GM12878 (cell line): ENCODE data around the gene ADAM23. TPM values are rescaled to one million over a fixed set of nuclear protein-coding genes. Genes with fewer than 3 reads are reported as not detected.

Experiments used
- ATAC-seq: fragments of 200-7000 bp; cut with Tn5 transposase; 3 replicates; pipeline ENCODE4 v1.9.1; 2020; ENCODE audit warnings: mild to moderate bottlenecking, moderate library complexity
- BruUV-seq: library from RNA; stranded (reverse); fragments of 400-500 nt; replicated peaks from 2 replicates; lab custom pipeline; 2021; lab: Mats Ljungman, UMichigan
- CTCF ChIA-PET: fragments of 300-600 bp; sonication (Branson Sonifier 250); formaldehyde crosslinking; extraction: SDS; loops from one replicate; lab custom pipeline; 2021; ENCODE audit warnings: inconsistent platforms; lab: Yijun Ruan, JAX
- POLR2A ChIA-PET: fragments of 350-600 bp; formaldehyde crosslinking; extraction: SDS; loops from one replicate; lab custom pipeline; 2021; ENCODE audit warnings: inconsistent platforms; lab: Charles Lee
- RAD21 ChIA-PET: fragments of 300-600 bp; sonication (Branson Sonifier 250); formaldehyde crosslinking; loops from one replicate; lab custom pipeline; 2023; ENCODE audit warnings: antibody characterized with exemption; ENCODE audit not compliant: unreplicated experiment; lab: Charles Lee
- SMC1A ChIA-PET: fragments of 300-600 bp; sonication (Branson Sonifier 250); formaldehyde crosslinking; loops from one replicate; lab custom pipeline; 2023; ENCODE audit not compliant: unreplicated experiment, uncharacterized antibody; lab: Charles Lee
- DNase-seq: peaks from one replicate; pipeline ENCODE4 v3.0.0-alpha.2; 2011; ENCODE audit warnings: low read depth, low spot score
- FAIRE-seq: peaks from 3 replicates; lab custom pipeline; 2011; peaks lifted over from hg19 to GRCh38; lab: Jason Lieb, UNC
- H2AFZ ChIP-seq: 2 replicates; pipeline ENCODE4 v1.6.0; 2011; ENCODE audit warnings: low read depth, low read length, control low read depth; ENCODE audit not compliant: control insufficient read depth
- H3K27ac ChIP-seq: 2 replicates; pipeline ENCODE4 v1.5.1; 2011; ENCODE audit warnings: control low read depth; ENCODE audit not compliant: control insufficient read depth, insufficient read depth
- H3K27me3 ChIP-seq, 2 experiments: replicated peaks in 1 of 2; 2 replicates each; pipeline versions ENCODE4 v1.6.0 to v1.6.1; 2011; ENCODE audit warnings: low read length in 1 of 2; ENCODE audit not compliant: control insufficient read depth in 2 of 2, insufficient read depth in 2 of 2
- H3K36me3 ChIP-seq, 2 experiments: 2 replicates each; pipeline ENCODE4 v1.5.1; 2011; ENCODE audit warnings: low read length in 1 of 2; ENCODE audit not compliant: control insufficient read depth in 2 of 2, insufficient read depth in 2 of 2
- H3K4me1 ChIP-seq: 2 replicates; pipeline ENCODE4 v1.6.1; 2011; ENCODE audit warnings: mild to moderate bottlenecking, low read length, moderate library complexity, mixed read lengths; ENCODE audit not compliant: control insufficient read depth, insufficient read depth
- H3K4me2 ChIP-seq: 2 replicates; pipeline ENCODE4 v1.6.0; 2011; ENCODE audit warnings: control low read depth; ENCODE audit not compliant: control insufficient read depth, insufficient read depth
- H3K4me3 ChIP-seq: fragments of 200-600 bp; sonication (generic); 2 replicates; pipeline ENCODE4 v1.5.1; 2016
- H3K79me2 ChIP-seq: 2 replicates; pipeline ENCODE4 v1.6.0; 2011; ENCODE audit warnings: low read length; ENCODE audit not compliant: control insufficient read depth, insufficient read depth
- H3K9ac ChIP-seq: 2 replicates; pipeline ENCODE4 v1.8.0; 2011; ENCODE audit warnings: low read length, control low read depth, mixed read lengths; ENCODE audit not compliant: control insufficient read depth, insufficient read depth
- H3K9me3 ChIP-seq: replicated peaks from 3 replicates; pipeline ENCODE4 v1.5.1; 2011; ENCODE audit warnings: mild to moderate bottlenecking, low read length; ENCODE audit not compliant: control insufficient read depth, insufficient read depth
- H4K20me1 ChIP-seq: 2 replicates; pipeline ENCODE4 v1.6.0; 2011; ENCODE audit not compliant: control insufficient read depth, insufficient read depth
- CBX3 ChIP-seq: fragments of 200-600 bp; sonication (generic); IDR thresholded peaks from 2 replicates; pipeline ENCODE4 v1.6.1; 2016; ENCODE audit warnings: low read depth, borderline replicate concordance
- DPF2 ChIP-seq: fragments of 450-650 bp; IDR thresholded peaks from 2 replicates; pipeline ENCODE4 v1.6.1; 2017; ENCODE audit warnings: mild to moderate bottlenecking
- EED ChIP-seq: sonication (generic); IDR thresholded peaks from 2 replicates; pipeline ENCODE4 v1.6.1; 2016; ENCODE audit warnings: antibody characterized with exemption, low read depth
- EGR1 ChIP-seq, 2 experiments: IDR thresholded peaks; 1 replicate in 1 of 2; 2 replicates in 1 of 2; pipeline ENCODE4 v1.6.1; 2011 to 2012; ENCODE audit warnings: low read depth in 2 of 2, low read length in 2 of 2, borderline replicate concordance in 1 of 2, mild to moderate bottlenecking in 1 of 2, moderate library complexity in 1 of 2
- EP300 ChIP-seq, 2 experiments: fragments of 150-350 bp in 1 of 2; IDR thresholded peaks; 2 replicates each; pipeline ENCODE4 v1.6.1; 2011 to 2012; ENCODE audit warnings: low read depth in 2 of 2, low read length in 2 of 2, borderline replicate concordance in 1 of 2, improper control_type of control experiment in 1 of 2, inconsistent platforms in 1 of 2; ENCODE audit not compliant: control insufficient read depth in 1 of 2
- ETV6 ChIP-seq, 2 experiments: fragments of 450-650 bp in 1 of 2; IDR thresholded peaks in 1 of 2; conservative IDR thresholded peaks in 1 of 2; 2 replicates each; pipeline ENCODE4 v1.6.1; 2014; ENCODE audit warnings: antibody characterized with exemption in 1 of 2, borderline replicate concordance in 1 of 2, low read depth in 1 of 2, mild to moderate bottlenecking in 1 of 2, moderate library complexity in 1 of 2
- EZH2 ChIP-seq: IDR thresholded peaks from 2 replicates; pipeline ENCODE4 v1.6.1; 2012; ENCODE audit warnings: low read depth, mild to moderate bottlenecking, control low read depth, inconsistent platforms, low read length, borderline replicate concordance; ENCODE audit not compliant: control insufficient read depth
- HCFC1 ChIP-seq: fragments of 150-350 bp; IDR thresholded peaks from 2 replicates; pipeline ENCODE4 v1.6.1; 2014; ENCODE audit warnings: low read length
- MYB ChIP-seq: fragments of 150-350 bp; IDR thresholded peaks from 2 replicates; pipeline ENCODE4 v1.6.1; 2014; ENCODE audit warnings: mild to moderate bottlenecking, low read depth, low read length, borderline replicate concordance
- NFXL1 ChIP-seq: fragments of 450-650 bp; IDR thresholded peaks from 2 replicates; pipeline ENCODE4 v1.6.1; 2017; ENCODE audit warnings: antibody characterized with exemption, mild to moderate bottlenecking, borderline replicate concordance
- SP1 ChIP-seq: IDR thresholded peaks from one replicate; pipeline ENCODE4 v1.6.1; 2011; ENCODE audit warnings: low read depth, low read length
- SPI1 ChIP-seq: IDR thresholded peaks from 2 replicates; pipeline ENCODE4 v1.6.1; 2011; ENCODE audit warnings: low read depth, mild to moderate bottlenecking, low read length, moderate library complexity, borderline replicate concordance; ENCODE audit not compliant: insufficient read depth
- SRF ChIP-seq, 2 experiments: IDR thresholded peaks; 2 replicates each; pipeline ENCODE4 v1.6.1; 2011; ENCODE audit warnings: low read depth in 2 of 2, low read length in 2 of 2, mild to moderate bottlenecking in 1 of 2, moderate library complexity in 1 of 2
- TBL1XR1 ChIP-seq: IDR thresholded peaks from 2 replicates; pipeline ENCODE4 v1.6.1; 2012; ENCODE audit warnings: low read depth, low read length, improper control_type of control experiment
- ZNF207 ChIP-seq: fragments of 450-650 bp; IDR thresholded peaks from 2 replicates; pipeline ENCODE4 v1.6.1; 2014; ENCODE audit warnings: antibody characterized with exemption, mild to moderate bottlenecking, borderline replicate concordance
- ZZZ3 ChIP-seq: IDR thresholded peaks from 2 replicates; pipeline ENCODE4 v1.6.1; 2011; ENCODE audit warnings: low read depth; ENCODE audit not compliant: control insufficient read depth, insufficient read length
- WGBS: methylation state at CpG from one replicate; pipeline ENCODE4 v1.1.6; 2016; ENCODE audit warnings: low lambda C conversion rate; ENCODE audit not compliant: insufficient replicate concordance, insufficient coverage; ENCODE audit errors: missing lambda C conversion rate; 5-methylcytosine and 5-hydroxymethylcytosine counted together
- in situ Hi-C: fragments of 300-500 bp; cut with MboI; formaldehyde crosslinking; loops from 9 replicates; pipeline ENCODE4 v1.14.3; 2018; ENCODE audit warnings: mixed read lengths
- intact Hi-C: fragments of 100-400 bp; cut with micrococcal nuclease; formaldehyde crosslinking; loops from one replicate; pipeline ENCODE4 v1.14.2; 2022; ENCODE audit not compliant: unreplicated experiment
- polyA plus RNA-seq, 11 experiments: library from polyadenylated mRNA; depleted of rRNA in 4 of 11; unstranded in 6 of 11; stranded (reverse) in 5 of 11; fragments of >200 nt; fragmentation: Nextera tagmentation in 4 of 11; fragmentation: Illumina TruSeq in 1 of 11; extraction: Ambion mirVana in 4 of 11; extraction: Trizol in 1 of 11; gene quantifications; 1 replicate in 1 of 11; 2 replicates in 10 of 11; pipeline versions ENCODE4 v1.2.1 to v1.2.3, GENCODE V29; 2011 to 2016; ENCODE audit warnings: inconsistent platforms in 2 of 11, missing spikeins in 2 of 11, low read depth in 1 of 11
- total RNA-seq, 4 experiments: library from RNA; depleted of rRNA in 3 of 4; stranded (reverse); fragments of >200 nt in 3 of 4; fragmentation: Illumina TruSeq in 1 of 4; extraction: Trizol in 1 of 4; gene quantifications; 2 replicates each; pipeline versions ENCODE4 v1.2.1 to v1.2.3, GENCODE V29; 2013 to 2021
- TF ChIP-seq, protein P1 (sequence below): fragments of 450-650 bp; IDR thresholded peaks from 2 replicates; pipeline ENCODE4 v1.6.1; 2014; ENCODE audit warnings: mild to moderate bottlenecking

Gene ADAM23
- total and polyA plus RNA-seq, 10 of the 15 experiments (the other 5 are each of a cell fraction or from before 2014, with no cell fraction given), result 5.7 to 41.8 (median 15.6) TPM

DNA sequence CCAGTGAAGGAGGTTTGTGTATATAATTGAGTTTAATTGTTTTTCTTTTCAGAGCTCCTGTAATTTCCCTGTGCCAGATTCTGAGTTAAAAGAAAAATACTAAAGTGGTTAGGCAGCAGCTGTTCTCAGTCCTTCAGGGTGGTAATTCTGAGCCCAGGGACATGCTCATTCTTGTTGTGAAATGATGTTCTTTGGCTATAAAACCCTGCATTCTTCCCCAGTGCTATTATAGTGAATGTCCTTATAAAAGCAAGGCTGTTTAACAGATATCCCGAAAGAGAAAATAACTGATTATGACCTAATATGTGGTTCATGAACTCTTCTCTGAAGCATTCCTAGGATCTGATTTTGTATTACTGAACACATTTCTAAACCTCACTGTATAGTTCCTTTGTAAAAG is 34.0 kb downstream of the ADAM23 start:
- TF ChIP-seq SPI1 (no peak), SP1 (no peak), EZH2 (no peak), DPF2 (no peak)
- Histone ChIP-seq H3K9ac (no peak overlapping the region), H2AFZ (no peak overlapping the region), H3K4me1 (no peaks in the 10 kb centered on the region), H3K79me2 (no peaks in the 10 kb centered on the region), H4K20me1 (no peaks in the 10 kb centered on the region), H3K4me3 (no peak overlapping the region), H3K27ac (no peak overlapping the region), H3K9me3 (no peaks in the 10 kb centered on the region), H3K4me2 (no peak overlapping the region), H3K36me3 (no peaks in the 10 kb centered on the region), H3K27me3 (no peaks in the 10 kb centered on the region)
- POLR2A ChIA-PET, result no interaction called here
- BruUV-seq, result no TSS peak
- RAD21 ChIA-PET, result no interaction called here
- no peak for FAIRE-seq
- SMC1A ChIA-PET, result interaction anchor here (0.9 to 1.1 kb wide), 2 partner anchors 10 to 44 kb away, joined by 3 to 4 read pairs; no protein-coding TSS in a partner anchor
- intact Hi-C loops (no loop called here), in situ Hi-C loops (no loop called here)
- DNase-seq, result no peak
- no peak for ATAC-seq
- 100% methylated on average over 1 of the region's 1 CpG for WGBS
- CTCF ChIA-PET, result interaction anchor here (0.6 to 1.4 kb wide), 2 partner anchors 13 to 31 kb away, joined by 3 to 4 read pairs; no protein-coding TSS in a partner anchor

DNA sequence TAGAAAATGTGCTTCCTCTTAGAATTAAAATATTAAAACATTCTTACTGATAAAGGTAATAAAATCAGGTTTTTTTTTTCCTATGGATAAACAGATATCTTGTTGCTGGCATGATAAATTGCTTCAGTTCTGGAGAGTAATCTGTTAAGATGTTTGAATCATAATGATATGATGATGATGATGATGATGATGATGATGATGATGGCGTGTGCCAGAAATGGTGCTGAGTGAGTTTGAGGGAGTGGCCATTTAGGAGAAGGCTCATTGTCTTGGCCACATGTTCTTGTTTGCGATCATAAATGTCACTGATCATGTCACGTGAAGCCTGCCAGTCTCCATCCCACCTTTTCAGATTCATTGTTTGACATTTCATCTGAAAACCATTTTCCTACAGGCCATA is 35.0 kb downstream of the ADAM23 start:
- Histone ChIP-seq H2AFZ (no peak overlapping the region), H3K4me1 (no peaks in the 10 kb centered on the region), H3K9ac (no peak overlapping the region), H3K79me2 (no peaks in the 10 kb centered on the region), H3K9me3 (no peaks in the 10 kb centered on the region), H3K4me3 (no peak overlapping the region), H3K27ac (no peak overlapping the region), H4K20me1 (no peaks in the 10 kb centered on the region), H3K36me3 (no peaks in the 10 kb centered on the region), H3K27me3 (no peaks in the 10 kb centered on the region), H3K4me2 (no peak overlapping the region)
- in situ Hi-C loops (no loop called here), intact Hi-C loops (no loop called here)
- ChIA-PET RAD21 (no interaction called here), CTCF (no interaction called here), POLR2A (no interaction called here), SMC1A (interaction anchor here (1.1 to 1.8 kb wide), 4 partner anchors 10 to 80 kb away, joined by 3 to 5 read pairs (median 4); no protein-coding TSS in a partner anchor)
- ATAC-seq, result no peak
- WGBS, result 37% methylated on average over 3 of the region's 3 CpGs
- no peak for DNase-seq
- no peak for FAIRE-seq
- BruUV-seq, result no TSS peak
- TF ChIP-seq EP300 (IDR thresholded peaks at IDR 0.05; ENCODE audit: borderline replicate concordance in 1 of 2, control insufficient read depth in 1 of 2, low read depth in 2 of 2, low read length in 2 of 2) (no peak), TBL1XR1 (no peak), EGR1 (IDR thresholded peaks at IDR 0.05; ENCODE audit: borderline replicate concordance in 1 of 2, low read depth in 2 of 2, low read length in 2 of 2) (no peak), ZZZ3 (no peak), HCFC1 (no peak), SRF (IDR thresholded peaks at IDR 0.05; ENCODE audit: low read depth in 2 of 2, low read length in 2 of 2) (no peak), NFXL1 (no peak), ZNF207 (no peak), EED (no peak), MYB (no peak), ETV6 (conservative IDR thresholded peaks at IDR 0.05 in 1 of 2, IDR thresholded peaks at IDR 0.05 in 1 of 2; ENCODE audit: borderline replicate concordance in 1 of 2, low read depth in 1 of 2) (no peak), DPF2 (no peak), CBX3 (no peak)
- TF ChIP-seq, protein P1, sequence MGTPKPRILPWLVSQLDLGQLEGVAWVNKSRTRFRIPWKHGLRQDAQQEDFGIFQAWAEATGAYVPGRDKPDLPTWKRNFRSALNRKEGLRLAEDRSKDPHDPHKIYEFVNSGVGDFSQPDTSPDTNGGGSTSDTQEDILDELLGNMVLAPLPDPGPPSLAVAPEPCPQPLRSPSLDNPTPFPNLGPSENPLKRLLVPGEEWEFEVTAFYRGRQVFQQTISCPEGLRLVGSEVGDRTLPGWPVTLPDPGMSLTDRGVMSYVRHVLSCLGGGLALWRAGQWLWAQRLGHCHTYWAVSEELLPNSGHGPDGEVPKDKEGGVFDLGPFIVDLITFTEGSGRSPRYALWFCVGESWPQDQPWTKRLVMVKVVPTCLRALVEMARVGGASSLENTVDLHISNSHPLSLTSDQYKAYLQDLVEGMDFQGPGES, result no peak
